T-helper 2 cell (primary cell): ENCODE data around the gene ADCYAP1.
"Not testable (repeated sequence)": the region's sequence is repeated elsewhere in the genome, so short reads cannot be mapped to it uniquely, and the experiment has no call there.

Experiments used
- DNase-seq, 5 experiments: peaks; one replicate each; pipeline versions ENCODE4 v3.0.0 to v3.0.0-alpha.2; 2012 to 2022
- total RNA-seq, 2 donors: gene quantifications; one replicate each; lab custom pipeline; 2026; lab: John Stamatoyannopoulos, UW

ADCYAP1 gene
- total RNA-seq: 0 reads per million in 2 donors

DNA sequence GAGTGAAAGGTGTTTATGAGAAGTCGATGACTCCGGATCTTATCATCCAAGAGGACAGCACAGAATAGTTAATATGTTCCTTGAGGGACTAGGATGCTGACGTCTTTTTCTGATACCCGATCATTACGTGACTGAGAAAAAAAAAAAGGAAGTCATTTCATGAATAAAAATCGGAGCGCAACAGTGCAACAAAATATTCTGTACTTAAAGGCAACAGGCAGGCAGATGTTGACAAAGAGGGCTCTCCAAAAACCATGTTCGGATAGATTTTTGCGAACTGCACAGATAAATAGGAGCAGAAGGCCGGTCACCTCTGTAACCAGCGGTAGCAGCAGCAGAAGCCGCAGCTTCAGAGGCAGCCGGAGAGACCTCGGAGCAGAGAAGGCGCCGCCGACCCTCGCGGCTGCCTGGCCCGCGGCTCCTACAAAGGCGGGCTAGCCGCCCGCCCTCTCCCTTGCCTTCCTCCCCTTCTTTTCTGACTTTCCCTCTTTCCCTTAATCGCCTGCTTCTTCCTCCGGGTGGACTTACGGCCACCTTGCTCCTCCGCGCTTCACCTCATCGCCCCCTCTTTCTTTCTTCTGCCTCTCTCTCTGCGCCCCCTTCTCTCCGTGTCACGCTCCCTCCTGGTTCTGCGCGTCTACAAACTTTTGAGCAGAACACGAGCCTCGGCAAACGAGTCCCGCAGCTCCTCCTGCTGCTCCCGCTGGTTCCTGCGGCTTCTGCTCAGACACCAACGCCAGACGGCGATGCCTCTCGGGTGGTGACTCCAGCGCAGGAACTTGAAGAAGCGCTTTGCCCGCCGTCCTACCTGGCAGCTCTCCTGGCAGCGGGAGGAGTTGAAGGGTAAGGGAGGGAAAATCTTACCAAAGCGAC, at the start of gene ADCYAP1:
TSS of gene ADCYAP1 (plus strand) at position 654 of the 873 bp plus-strand sequence. CDS start 516 bp downstream, outside the sequence.
- no peak for DNase-seq

DNA sequence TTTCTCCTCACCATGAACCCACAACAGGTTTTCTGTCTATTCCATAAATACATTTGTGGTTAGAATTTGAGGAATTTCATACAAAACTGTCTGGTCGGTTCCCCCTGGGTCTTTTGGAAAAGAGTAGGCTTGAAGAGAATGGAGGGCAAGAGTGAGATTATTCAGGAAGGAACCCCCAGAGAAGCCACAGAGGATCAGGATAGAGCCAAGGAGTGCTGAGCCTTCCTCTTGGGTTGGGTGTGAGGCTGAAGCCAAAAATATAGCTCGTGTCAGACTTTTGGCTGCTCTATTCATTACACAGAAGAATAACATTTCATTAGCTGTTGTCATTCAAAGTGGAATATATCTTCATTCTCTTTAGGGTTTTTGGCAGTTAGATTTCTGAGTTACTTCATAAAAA, 46.7 kb upstream of the ADCYAP1 start:
- DNase-seq: no peak

DNA sequence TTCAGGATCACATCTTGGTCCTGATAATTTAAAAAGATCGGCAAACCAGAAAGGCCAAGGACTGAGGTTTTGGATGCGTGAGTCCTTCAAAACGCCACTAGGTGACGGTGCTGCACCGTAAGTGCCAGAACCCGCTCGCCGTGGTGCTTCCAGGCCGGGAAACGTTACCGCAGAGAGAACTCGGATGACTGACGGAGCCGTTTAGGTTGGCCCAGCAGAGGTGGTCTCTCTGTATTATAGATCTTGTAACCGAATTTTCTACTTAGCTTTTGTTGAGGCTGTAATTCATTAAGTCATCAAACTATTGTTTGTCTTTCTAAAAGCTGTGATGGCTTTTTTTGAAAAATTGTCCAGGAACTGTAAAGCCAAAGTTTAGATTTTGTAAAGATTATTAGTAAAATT, 39.8 kb upstream of the ADCYAP1 start:
- peak; percentile 15 to 61 (median 19) for DNase-seq

DNA sequence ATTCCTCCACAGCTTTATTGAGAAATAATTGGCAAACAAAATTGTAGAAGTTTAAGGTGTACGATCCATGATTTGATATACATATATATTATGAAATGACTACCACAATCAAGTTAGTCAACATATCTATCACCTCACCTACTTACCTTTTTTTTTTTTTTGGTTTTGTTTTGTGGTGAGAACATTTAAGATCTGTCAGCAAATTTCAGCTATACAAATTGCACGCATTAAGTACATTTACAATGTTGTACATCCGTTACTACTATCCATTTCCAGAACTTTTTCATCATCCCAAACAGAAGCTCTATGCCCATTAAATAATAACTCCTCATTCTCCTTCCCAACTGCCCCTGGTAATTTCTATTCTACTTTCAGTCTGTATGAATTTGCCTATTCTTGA, 37.4 kb upstream of the ADCYAP1 start:
- no peak for DNase-seq

DNA sequence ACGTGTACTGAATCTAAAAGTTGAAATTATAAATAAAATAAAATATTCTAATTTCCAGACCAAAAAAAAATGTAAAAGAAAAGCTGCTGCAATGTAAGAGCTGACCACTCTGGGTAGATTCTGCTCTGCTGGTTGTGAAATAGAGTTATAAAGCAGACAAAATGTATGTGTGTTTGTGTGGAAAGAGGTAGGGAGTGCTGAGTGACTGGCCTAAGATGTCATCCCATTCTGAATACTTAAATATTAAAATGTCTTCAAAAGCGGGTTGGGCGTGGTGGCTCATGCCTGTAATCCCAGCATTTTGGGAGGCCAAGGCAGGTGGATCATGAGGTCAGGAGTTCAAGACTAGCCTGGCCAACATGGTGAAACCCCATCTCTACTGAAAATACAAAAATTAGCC, 31.2 kb upstream of the ADCYAP1 start:
- not testable (repeated sequence) for DNase-seq

DNA sequence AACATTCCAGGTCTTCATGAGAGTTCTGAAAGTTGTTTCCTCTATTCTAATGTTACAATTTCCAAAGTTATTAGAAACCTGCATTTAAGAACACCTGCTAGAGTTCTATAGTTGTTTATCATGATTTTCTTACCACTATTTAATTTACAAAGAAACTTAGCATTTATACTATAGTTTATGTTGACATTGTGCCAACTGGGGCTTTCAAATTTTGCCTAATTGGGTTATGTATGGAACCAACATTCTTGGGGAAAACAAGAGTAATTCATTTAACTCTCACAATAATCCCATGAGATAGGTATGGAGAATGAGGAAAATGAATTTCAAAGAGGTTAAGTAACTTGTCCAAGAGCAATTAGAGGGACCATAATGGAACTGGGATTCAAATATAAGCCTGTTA, 28.8 kb upstream of the ADCYAP1 start:
- DNase-seq: no peak

DNA sequence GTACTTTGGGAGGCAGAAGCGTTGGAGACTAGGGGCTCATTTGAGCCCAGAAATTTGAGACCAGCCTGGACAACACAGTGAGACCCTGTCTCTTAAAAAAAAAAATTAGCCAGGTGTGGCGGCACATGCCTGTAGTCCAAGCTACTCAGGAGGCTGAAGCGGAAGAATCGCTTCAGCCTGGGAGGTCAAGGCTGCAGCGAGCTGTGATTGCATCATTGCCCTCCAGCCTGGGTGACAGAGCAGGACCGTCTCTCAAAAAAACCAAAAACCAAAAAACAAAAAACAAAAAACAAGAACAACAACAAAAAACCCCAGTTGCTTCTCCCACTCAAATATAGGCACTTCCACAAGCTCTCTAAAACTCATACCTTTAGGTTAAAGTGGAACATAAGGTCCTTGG, 27.4 kb upstream of the ADCYAP1 start:
- no peak for DNase-seq

DNA sequence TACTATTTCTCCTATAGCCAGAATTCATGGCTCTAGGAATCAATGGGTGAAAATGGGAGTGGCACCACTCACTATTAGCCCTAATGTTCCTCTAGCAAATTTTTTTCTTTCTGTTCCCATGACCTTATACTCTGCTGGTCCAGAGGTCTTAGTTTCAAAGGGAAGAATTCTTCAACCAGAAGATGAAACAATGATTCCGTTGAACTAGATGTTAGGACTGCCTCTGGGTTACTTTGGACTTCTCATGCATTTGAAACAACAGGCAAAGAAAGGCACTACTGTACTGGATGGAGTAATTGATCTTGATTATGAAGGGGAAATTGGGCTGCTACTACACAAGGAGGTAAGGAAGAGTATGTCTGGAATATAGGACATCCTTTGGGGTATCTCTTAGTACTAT, 18.6 kb upstream of the ADCYAP1 start:
- DNase-seq: no peak

DNA sequence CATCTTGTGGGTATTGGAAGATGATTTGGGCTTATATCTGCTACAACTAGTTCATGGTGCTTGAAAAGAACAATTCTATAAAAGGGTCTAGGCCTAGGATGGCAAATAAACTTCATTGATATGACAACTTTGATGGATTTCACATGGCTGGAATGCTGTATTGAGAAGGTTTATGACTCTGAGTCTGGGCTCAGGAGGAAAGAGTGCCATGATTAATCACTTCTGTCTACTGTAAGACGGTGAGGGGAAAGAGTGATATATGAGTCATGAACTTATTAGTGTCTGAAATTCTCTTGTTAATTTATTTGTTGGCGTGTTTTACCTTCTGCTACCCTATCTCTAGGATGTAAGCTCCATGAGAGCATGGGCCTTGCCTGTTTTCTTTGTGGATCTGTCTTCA, 17.0 kb upstream of the ADCYAP1 start:
- DNase-seq: no peak

DNA sequence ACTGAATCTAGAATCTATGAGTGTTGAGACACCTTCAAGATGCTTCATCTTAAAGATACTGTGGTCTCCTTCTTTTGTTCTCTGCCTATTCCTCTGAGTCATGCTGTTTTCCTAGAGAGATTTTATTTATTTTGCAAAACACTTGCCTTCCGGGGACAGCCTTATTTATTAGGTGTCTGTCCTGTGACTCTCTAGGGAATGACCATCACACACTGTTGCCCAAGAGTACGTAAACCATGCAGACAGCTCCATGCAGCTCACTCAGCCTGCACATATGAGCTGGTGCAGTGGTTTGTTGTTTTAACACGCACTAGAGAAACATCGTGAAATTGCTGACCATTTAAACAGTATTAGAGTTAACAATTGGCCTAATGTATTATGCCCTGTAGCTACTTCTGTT, 12.4 kb upstream of the ADCYAP1 start:
- no peak for DNase-seq

DNA sequence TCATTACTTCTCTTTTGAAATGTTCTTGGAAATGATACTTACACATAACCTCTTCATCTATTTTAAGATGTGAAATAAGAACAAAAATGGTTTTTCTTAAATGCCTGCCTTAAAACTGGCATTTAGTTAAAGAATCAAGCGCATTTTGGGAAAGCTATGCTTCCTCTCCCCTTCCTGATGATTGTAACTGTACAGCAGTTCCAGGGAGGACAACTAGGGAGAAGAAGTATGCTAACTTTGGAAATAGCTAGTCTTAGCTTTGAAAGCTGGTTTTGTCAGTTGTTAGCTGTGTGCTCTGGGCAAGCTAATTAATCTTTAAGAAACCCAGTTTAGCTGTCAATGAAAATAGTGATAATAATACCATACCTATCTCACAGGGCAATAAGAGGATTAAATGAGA, 8.4 kb upstream of the ADCYAP1 start:
- DNase-seq: no peak

DNA sequence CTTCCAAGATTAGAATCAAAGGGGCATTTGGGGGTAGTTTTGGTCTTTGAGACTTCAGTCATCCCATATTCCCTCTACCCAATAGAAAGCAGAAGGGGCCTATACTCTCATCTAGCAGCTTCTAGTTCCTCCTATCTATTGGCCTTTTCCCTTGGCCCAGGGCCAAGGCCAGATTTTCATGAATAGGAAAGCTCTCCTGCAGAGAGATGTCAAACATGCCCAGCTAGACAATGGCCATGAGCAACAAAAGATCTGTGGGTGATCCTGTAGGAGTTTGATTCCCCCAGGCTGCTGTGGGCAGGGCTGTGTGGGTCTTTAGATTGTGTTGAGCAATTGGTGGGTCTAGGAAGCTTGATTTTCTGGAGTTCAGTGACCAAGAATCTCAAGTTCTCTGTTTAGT, 2.9 kb upstream of the ADCYAP1 start:
- no peak for DNase-seq

DNA sequence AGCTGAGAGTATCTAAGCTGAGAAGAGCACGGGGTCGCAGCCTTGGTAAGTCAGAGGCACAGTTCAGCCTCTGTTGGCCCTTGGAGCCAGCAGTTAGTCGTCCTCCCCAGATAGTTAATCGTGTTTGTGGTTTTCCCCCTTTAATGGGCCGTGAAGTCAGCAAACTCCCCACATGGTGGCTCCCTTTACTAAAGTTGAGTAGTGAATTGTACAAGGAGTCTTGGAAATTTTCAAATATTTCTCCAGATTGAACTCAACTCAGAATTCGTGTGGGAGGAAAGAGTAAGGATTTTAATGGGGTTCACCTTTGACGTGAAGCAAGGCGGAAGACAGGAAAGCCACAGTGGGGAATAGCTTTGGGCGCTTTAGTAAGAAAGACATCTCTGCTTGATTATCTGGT, 2.4 kb upstream of the ADCYAP1 start:
- DNase-seq: no peak

DNA sequence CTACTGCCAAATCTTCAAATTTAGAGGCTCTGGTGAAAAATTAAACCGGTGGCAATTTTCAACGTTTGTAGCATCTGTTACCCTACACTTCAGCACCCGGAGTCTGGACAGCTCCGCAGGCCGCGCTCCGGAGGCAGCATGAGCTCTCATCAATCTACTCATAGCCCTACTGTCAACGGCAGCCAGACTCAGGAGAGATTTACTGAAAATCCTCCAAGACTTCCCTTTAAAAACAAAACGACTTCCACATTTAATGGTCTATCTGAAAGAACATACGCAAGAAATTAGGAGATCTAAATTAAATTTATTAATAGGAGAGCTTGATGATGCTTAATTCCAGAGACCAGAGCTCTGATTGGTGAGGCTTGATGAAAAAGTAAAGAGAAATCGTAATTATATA, 970 bp upstream of the ADCYAP1 start:
- DNase-seq: peak in 1 of 5 experiments; percentile 48

DNA sequence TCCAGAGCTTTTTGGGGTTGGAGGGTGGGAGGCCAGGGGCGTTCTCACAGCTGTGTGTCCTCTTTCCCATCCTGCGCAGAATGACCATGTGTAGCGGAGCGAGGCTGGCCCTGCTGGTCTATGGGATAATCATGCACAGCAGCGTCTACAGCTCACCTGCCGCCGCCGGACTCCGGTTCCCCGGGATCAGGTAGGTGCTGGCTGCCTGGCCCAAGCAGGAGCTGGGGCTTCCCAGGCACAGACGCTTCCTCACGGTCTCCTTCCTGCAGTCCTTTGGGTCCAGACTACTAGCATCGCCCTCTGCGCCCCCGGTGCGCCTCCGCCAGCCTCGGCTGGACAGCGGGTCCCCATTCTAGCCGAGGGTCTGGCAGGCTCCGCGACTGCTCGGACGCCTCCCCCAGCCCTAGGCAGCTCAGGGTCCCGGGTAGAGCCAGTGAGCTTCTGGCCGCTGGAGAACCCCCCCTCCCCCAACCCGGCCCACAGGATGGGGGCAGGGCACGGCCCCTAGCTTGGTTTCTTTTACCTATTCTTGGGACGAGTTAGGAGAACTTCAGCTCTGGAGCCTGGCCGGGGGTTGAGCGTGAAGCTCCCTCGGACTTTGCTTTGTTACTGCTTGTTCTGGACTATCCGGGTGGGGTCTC, 756 bp downstream of the ADCYAP1 start:
- DNase-seq: no peak

DNA sequence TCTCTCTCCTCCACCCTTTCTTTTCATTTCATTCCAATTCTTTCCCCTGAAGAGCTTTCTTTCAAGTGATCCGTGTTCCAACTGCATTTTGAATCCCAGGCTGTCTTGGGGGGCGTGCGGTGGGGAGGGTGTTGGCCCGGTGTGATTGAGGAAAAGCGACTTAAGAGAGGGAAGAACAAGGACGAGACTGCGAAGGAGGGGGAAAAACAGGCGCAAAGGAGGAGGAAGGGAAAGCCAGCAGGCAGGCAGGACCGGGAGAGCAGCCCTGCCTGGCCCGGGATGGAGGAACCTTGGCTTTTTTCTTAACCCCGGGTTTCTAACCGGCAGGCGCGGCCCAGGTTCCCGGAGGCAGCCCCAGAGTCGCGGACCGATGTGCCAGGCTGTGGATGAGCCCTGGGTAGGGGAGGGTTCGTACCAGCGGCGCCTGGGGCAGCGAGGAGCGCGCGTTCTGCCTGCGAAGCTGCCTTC, 1.3 kb downstream of the ADCYAP1 start:
- DNase-seq: no peak

DNA sequence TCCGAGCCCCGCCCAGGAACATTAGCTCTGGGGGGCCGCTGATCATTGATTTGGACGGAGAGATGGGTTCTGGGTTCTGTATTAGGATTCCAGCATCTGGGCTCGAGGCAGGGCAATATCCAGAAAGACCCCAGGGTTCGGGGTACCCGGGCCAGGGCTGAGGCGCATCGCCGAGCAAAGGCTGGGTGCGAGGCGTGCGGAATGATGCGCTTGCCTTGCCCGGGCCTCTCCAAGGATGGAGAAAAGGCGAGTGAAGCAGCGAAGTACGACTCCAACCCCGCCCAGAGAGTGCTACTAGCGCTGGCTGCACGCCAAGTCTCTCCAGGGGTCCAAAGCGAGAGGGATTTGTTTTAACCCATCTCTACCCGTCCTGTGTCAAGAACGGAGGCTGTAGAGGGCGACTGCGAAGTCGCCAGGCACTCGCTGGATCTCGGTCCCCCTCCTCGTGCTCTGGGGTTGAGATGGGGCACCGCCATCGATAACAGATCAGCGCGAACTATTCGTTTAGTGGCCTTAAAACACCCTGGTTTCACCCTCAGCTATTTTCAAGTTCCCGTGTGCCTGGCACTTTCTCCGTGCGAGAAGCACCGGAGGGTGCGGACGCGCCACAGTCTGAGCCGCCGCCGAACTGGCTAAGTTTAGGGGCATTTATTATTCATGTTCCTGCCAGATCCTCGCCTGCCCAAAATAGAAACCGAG, 1.9 kb downstream of the ADCYAP1 start:
- no peak for DNase-seq

DNA sequence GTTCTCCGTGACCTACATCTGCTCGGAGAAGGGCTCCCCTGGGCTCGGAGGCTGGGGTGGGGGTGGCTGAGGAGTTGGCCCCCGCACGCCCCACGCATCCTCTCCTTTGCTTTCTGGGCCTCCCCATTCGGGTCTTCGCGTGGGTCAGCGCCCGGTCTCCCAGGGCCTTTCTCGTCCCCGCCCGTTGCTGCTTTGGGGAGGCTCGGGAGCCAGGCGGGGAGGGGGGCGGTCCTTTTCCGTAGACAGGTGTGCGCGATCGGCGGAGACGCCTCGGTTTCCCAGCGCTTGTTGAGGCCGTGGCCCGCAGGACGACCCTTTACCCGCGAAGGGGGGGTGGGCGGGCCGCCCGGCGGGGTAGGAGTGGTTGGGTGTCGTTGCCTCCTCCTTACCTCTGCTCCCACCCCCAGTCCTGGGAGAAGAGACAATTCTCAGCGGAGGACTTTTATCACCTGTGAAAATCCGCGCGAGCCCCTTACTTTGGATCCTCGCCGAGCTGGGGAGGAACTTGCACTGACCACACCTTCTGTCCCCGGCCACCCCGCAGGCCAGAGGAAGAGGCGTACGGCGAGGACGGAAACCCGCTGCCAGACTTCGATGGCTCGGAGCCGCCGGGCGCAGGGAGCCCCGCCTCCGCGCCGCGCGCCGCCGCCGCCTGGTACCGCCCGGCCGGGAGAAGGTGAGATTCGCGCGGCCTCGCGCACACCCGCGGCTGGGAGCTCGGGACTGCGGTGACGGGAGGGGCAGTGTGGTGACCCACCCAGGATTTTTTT, 2.6 kb downstream of the ADCYAP1 start:
- DNase-seq: peak in 1 of 5 experiments; percentile 35

DNA sequence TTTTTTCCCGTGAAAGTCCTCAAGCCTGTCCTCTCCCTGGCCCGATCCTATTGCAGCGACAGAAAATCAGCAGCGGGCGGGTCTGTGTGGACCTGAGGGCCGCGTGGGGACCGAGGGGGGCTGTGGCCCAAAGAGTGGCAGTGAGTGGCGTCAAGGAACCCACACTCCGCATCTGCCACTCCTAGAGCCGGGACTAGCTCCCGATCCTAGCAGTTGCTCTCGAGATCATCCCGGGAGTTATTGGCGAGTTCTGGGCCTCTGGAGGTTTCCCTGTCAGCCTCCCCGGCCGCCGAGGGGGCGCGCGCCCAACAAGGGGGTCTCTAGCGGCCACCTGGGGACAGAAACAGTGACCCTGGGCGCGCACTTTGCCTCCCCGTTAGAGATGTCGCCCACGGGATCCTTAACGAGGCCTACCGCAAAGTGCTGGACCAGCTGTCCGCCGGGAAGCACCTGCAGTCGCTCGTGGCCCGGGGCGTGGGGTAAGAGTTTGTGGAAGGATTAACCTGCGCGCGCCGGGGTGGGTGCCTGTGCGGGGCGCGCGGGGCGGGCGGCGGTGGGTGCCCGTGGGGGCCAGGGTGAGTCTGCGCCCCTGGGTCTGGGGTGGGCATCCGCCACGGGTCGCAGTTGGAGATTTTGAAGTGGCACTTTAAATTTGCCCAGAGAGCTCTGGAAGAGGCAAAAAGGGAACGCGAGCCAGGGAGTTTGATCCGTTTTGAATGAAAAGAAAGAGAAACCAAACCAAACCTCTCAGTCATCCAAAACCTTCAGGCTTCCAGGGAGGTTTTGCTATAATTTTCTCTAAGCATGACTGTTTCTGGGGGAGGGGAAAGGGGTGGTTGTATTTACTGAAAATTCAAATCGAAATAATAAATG, 3.5 kb downstream of the ADCYAP1 start:
- DNase-seq: no peak

DNA sequence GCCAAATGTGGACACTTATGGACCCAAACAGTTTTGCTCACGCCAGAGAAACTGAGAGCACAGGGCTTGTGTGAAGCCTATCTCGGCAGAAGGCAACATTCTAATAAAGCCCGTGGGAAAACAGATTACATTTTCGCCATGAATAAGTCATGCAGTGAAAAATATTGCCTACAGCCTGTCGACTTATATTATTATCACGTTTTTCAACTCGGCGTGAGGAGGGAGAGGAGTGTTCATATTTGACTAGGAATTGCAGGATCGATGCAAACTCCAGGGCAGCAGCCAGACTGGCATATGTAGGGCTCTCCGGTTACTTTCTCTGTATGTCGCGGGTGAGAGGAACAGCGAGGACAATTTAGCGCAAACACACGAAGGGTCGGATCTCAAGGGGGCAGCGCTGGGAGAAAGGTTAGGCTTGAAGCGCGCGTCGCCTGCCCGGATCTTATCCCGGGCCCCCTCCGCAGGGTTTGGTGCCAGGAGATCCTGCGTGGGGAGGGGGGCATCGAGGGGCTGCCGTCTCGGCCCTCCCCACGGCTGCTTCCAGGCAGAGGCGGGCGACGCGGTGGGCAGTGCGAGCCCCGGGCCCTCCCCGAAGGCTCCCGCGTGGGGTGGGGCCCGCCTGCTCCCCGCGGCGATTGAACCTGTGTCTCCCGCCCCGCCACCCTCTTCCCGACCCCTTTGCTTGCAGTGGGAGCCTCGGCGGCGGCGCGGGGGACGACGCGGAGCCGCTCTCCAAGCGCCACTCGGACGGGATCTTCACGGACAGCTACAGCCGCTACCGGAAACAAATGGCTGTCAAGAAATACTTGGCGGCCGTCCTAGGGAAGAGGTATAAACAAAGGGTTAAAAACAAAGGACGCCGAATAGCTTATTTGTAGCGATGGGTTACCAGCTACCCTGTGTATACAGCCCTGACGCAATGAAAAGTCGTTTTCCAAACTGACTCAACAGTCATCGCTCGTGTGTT, 4.4 kb downstream of the ADCYAP1 start:
- no peak for DNase-seq
